ENCODE measurements around the gene AMZ1.

AMZ1 gene

GRCh38 chr7:2760098-2760889 is 72.3 kb downstream of the AMZ1 start:
- Histone ChIP-seq H3K4me1 (ENCODE audit: control insufficient read depth, insufficient read depth, low read length) (peaks cover 50% of the 10 kb centered on the region), H3K36me3 (ENCODE audit: control insufficient read depth, insufficient read depth, low read length) (peaks cover 14% of the 10 kb centered on the region), H3K27me3 (ENCODE audit: control insufficient read depth, insufficient read depth, low read length) (no peaks in the 10 kb centered on the region), H3K9me3 (ENCODE audit: control insufficient read depth, insufficient read depth, low read depth, low read length) (no peaks in the 10 kb centered on the region), H3K4me3 (ENCODE audit: low read depth, low read length) (no peak overlapping the region), H3K9ac (ENCODE audit: low read length) (no peak overlapping the region), H3K27ac (ENCODE audit: low read depth, low read length) (no peak overlapping the region)

- no peaks in the 10 kb centered on the region for H3K9me3 ChIP-seq (ENCODE audit: control insufficient read depth, insufficient read depth, low read depth, low read length)
- peaks cover 50% of the 10 kb centered on the region for H3K4me1 ChIP-seq (ENCODE audit: control insufficient read depth, insufficient read depth, low read length)
- H3K36me3 ChIP-seq (ENCODE audit: control insufficient read depth, insufficient read depth, low read length), result peaks cover 13% of the 10 kb centered on the region
- no peak overlapping the region for H3K9ac ChIP-seq (ENCODE audit: low read length)
- no peak overlapping the region for H3K4me3 ChIP-seq (ENCODE audit: low read depth, low read length)
- no peaks in the 10 kb centered on the region for H3K27me3 ChIP-seq (ENCODE audit: control insufficient read depth, insufficient read depth, low read length)
- H3K27ac ChIP-seq (ENCODE audit: low read depth, low read length), result no peak overlapping the region
Observed at GRCh38 chr7:2761131-2761624, 73.2 kb downstream of the AMZ1 start.

- H3K27ac ChIP-seq (ENCODE audit: low read depth, low read length), result no peak overlapping the region
- no peak overlapping the region for H3K9ac ChIP-seq (ENCODE audit: low read length)
- peaks cover 10% of the 10 kb centered on the region for H3K36me3 ChIP-seq (ENCODE audit: control insufficient read depth, insufficient read depth, low read length)
- H3K4me3 ChIP-seq (ENCODE audit: low read depth, low read length), result no peak overlapping the region
- H3K4me1 ChIP-seq (ENCODE audit: control insufficient read depth, insufficient read depth, low read length), result peaks cover 50% of the 10 kb centered on the region
- H3K9me3 ChIP-seq (ENCODE audit: control insufficient read depth, insufficient read depth, low read depth, low read length), result no peaks in the 10 kb centered on the region
- H3K27me3 ChIP-seq (ENCODE audit: control insufficient read depth, insufficient read depth, low read length), result no peaks in the 10 kb centered on the region
Observed at GRCh38 chr7:2761801-2762497, 73.9 kb downstream of the AMZ1 start.

DNA sequence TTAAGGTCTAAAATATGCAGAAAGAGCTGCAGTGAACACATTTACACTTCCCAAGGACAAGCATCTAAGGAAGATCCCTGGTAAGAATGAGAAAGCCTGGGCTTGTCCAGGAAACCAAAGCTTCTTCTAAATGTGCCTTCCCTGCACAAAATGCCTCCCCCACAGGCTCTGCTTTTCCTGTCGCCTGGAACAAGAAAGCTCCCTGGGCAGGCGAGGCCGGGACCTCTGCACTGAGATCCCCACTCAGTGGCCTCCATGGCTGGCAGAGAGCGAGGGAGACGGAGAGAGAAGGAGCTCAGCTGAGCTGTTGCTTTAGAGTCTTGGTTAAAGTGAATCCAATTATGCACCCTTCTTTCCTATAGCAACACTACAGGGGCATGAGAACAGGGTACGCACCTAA is 75.6 kb downstream of the AMZ1 start:
- no peak overlapping the region for H3K9ac ChIP-seq (ENCODE audit: low read length)
- no peak overlapping the region for H3K4me3 ChIP-seq (ENCODE audit: low read depth, low read length)
- peaks cover 15% of the 10 kb centered on the region for H3K36me3 ChIP-seq (ENCODE audit: control insufficient read depth, insufficient read depth, low read length)
- no peak overlapping the region for H3K27ac ChIP-seq (ENCODE audit: low read depth, low read length)
- H3K9me3 ChIP-seq (ENCODE audit: control insufficient read depth, insufficient read depth, low read depth, low read length), result no peaks in the 10 kb centered on the region
- no peaks in the 10 kb centered on the region for H3K27me3 ChIP-seq (ENCODE audit: control insufficient read depth, insufficient read depth, low read length)
- H3K4me1 ChIP-seq (ENCODE audit: control insufficient read depth, insufficient read depth, low read length), result peaks cover 36% of the 10 kb centered on the region

- no peaks in the 10 kb centered on the region for H3K9me3 ChIP-seq (ENCODE audit: control insufficient read depth, insufficient read depth, low read depth, low read length)
- no peak overlapping the region for H3K27ac ChIP-seq (ENCODE audit: low read depth, low read length)
- H3K9ac ChIP-seq (ENCODE audit: low read length), result no peak overlapping the region
- peaks cover 33% of the 10 kb centered on the region; the same call in 1 of the 2 replicates for H3K4me1 ChIP-seq (ENCODE audit: control insufficient read depth, insufficient read depth, low read length)
- no peak overlapping the region for H3K4me3 ChIP-seq (ENCODE audit: low read depth, low read length)
- H3K27me3 ChIP-seq (ENCODE audit: control insufficient read depth, insufficient read depth, low read length), result no peaks in the 10 kb centered on the region
- H3K36me3 ChIP-seq (ENCODE audit: control insufficient read depth, insufficient read depth, low read length), result peaks cover 19% of the 10 kb centered on the region
Observed at GRCh38 chr7:2764621-2765020, 76.6 kb downstream of the AMZ1 start.
